ENCODE data around the gene ARSD.
"Not testable (repeated sequence)": the region's sequence is repeated elsewhere in the genome, so short reads cannot be mapped to it uniquely, and the experiment has no call there.

ARSD gene

DNA sequence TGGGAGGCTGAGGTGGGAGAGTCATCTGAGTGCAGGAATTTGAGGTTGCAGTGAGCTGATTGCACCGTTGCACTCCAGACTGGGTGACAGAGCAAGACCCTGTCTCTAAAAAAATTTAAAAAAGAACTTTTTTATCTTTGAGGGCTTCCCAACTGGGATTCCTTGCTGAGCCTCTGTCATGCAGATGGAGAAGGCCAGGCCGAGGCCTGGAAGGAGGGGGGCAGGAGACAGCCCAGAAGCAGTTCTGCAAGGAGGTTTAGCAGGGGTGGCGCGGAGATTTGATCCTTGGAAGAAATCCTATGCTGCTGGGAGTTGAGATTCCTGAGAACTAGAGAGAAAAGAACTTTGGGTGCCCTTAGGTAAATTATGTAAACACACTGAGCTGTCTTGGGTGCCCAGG lies 2.5 kb upstream of the ARSD start:
- no peak for DNase-seq

DNA sequence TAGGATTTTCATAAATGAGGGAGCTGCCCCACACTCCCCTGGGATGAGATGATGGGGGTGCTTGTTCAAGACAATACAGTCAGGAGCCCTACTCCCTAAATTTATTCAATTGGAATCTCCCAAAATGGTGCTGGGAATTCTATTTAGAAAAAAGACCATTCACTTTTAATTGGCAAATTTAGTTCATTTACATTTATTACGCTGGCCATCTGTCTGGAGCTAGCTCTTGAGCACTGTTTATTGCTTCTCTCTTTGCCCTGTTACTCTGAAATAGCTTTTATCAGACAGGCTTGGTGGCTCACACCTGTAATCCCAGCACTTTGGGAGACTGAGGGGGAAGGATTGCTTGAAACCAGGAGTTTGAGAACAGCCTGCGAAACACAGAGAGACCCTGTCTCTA lies 2.0 kb upstream of the ARSD start:
- DNase-seq: no peak

DNA sequence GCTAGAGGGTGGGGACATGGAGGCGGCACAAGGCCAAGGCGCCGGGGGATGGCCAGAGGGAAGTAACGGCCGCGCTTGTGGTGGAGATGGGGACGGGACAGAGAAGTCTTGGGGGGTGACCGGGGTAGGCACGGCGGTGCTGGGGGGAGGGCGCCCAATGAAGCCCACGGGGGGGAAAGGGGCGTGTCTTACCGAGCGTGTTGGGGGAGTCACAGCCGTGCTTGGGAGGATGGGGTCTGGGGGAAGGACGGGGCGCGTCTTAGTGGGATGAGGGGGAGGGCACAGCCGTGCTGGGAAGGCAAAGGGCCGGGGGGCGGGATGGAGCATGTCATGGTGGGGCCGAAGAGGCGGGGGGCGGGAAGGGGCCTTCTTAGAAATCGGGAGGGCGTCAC lies 952 bp downstream of the ARSD start:
- DNase-seq: no peak

DNA sequence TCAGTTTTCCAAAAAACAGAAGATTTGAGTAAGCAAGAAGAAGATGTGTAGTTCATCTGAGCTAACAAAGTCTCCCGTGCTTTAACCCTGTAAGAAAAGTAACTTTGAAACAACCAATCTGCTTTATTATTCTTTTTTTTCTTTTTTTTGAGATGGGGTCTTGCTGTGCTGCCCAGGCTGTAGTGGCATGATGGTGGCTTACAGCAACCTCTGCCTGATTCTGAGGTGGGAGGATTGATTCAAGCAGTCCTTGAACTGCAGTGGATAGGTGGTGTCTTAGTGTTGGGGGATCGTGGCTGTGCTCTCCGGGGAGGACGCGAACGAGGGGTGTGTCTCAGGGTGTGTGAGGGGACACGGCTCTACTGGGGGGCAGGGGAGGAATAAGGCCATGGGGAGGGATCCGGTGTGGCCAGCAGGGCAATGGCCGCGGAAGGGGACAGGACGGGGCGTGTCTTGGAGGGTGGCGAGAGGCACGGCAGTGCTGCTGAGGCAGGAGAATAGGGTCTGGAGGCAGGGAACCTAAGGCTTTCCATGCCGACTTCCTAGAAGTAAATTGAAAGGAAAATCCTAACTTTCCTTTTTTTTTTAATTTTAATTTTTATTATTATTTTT lies 2.4 kb downstream of the ARSD start:
- no peak for DNase-seq

DNA sequence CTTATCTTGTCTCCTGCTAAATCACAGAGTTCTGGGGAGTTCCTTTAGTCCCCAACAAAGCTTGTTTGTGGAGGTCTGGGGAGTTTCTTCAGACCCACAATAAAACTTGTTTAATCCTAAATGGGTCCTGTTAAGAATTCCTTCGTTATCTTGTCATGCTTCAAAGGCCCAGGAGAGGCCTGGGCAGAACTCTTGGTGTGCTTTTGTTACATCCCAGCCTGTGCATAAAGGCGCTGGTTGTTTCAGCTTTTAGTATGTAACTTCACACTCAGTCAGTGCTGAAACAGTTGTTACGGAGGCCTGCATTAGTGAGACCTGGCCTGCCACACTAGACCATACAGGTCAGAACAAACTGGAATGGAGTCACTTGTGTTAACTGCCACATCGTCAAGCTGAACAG lies 2.9 kb downstream of the ARSD start:
- not testable (repeated sequence) for DNase-seq

DNA sequence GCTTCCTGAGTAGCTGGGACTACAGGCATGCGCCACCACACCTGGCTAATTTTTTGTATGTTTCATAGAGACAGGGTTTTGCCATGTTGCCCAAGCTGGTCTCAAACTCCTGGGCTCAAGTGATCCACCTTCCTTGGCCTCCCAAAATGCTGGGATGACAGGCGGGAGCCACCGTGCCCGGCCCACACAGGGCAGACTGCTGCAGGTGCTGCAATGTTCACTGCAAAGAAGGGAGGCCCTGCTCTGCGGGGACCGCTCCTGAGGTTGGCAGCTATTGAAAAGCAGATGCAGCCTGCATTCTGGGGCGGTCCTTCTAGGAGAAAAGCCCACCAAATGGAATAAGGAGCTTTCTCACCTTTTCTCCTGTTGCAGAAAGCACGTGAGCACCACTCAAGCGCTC lies 5.0 kb downstream of the ARSD start:
- no peak for DNase-seq

DNA sequence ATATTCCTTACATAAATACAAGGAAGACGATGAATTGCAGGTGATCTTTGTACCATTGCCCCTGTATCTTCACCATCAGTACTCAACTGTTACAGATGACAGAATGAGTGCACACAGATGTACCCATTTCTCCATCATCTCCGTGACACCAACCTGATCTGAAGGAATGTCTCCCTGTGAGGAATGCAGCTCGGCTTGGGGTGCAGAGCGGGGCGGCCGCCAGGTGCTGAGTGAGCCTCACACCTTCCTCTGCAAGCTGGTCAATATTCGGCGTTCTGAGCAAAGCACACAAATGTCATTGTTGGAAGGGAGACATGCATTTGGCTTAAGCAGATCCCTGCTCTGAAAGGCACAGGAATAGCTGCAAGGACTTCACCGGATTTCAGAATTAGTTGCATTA lies 7.4 kb downstream of the ARSD start:
- no peak for DNase-seq

DNA sequence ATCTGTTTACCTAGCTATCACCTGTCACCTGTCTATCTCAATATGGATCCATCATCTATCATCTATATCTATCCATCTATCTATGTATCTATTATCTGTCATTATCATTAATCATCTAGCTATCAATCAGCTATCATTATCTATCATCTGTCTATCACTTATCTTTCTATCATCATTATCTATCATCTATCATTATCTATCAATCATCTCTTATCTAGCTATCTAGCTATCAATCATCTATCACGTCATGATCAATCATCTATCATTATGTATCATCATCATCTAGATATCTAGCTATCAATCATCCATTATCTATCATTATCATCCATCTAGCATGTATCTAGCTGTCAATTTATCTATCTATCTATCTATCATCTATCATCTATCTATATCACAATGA lies 7.9 kb downstream of the ARSD start:
- DNase-seq: no peak

DNA sequence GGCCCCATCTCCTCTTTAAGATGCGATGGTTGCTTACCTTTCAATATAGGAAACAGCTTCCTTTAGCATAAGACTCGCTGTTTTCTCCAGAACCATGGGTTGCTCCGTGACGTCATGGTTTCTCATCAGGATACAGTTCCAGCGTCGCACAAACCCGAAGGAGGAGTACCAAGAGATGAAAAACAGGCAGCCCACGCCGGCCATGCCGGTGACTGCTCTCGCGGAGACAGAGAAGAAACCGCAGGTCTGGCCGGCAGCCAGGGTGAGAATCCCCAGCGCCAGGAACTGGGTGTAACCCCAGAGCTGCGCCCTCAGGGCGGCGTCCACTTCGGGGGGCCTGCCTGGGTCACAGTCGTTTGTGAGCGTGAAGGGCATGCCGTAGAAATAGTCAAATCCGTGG lies 11.4 kb downstream of the ARSD start:
- DNase-seq: no peak

DNA sequence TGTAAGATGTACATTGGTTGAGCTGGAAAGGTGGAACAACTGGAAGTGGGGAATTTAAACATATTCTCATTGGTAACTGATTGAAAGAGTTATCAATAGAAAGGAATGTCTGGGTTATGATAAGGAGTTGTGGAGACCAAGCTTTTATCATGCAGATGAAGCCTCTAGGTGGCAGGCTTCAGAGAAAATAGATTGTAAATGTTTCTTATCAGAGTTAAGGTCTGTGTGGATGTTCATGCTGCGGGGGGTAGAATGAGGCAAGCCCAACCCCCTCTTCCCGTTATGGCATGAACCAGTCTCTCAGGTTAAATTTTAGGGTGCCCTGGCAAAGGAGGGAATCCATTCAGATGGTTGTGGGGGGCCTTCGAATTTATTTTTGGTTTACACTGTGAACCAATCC lies 16.0 kb downstream of the ARSD start:
- no peak for DNase-seq

DNA sequence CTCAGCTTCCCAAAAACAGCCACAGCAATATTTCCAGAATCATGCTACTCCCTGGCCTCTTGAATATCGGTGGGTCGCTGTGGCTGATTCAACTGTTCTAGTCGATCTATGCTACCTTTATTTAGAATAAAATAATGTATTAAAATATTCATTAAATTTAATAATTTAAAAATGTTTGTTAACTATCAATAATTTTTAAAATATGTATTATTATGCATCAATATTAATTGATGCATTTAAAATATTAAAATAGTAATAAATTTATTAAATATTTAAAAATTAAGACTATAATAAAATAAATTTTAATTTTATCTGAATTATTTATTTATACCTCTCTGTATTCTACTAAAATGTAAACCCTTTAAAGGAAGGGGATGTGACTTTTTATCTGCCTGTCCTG lies 19.0 kb downstream of the ARSD start:
- no peak for DNase-seq

DNA sequence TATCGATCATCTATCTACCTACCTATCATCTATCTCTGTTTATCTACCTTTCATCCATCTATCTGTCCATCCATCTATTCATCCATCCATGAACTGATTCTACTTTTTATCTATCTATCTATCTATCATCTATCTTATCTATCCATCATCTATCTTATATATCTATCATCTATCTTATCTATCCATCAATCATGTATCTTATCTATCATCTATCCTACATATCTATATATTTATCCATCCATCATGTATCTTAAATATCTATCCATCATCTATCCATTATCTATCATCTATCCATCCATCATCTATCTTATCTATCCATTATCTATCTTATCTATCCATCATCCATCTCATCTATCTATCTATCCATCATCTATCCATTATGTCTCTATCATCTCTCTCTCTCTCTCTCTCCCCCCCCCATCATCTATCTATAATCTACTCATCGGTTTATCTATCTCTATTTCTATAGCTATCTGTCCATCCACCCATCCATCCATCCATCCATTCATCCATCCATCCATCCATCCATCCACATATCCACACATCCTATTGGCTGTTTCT lies 20.9 kb downstream of the ARSD start:
- DNase-seq: no peak

DNA sequence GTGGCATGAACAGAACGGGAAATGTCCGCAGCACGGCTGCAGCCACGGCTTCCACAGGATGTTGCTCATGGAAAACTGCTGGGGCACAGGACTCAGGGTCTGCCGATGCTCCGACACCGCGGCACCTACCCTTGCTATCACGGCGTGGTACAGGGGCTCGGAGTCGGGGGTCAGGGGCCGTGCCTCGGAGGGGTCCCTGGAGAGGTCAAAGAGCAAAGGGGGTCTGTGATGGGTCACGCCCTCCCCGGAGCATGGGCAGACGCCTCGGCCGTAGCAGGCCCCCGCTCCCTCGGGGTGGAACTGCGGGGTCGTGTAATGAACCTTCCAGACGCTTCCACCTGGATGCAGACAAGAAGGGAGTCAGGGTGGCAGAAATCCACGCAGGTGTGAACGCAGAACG lies 21.8 kb downstream of the ARSD start:
- no peak for DNase-seq

DNA sequence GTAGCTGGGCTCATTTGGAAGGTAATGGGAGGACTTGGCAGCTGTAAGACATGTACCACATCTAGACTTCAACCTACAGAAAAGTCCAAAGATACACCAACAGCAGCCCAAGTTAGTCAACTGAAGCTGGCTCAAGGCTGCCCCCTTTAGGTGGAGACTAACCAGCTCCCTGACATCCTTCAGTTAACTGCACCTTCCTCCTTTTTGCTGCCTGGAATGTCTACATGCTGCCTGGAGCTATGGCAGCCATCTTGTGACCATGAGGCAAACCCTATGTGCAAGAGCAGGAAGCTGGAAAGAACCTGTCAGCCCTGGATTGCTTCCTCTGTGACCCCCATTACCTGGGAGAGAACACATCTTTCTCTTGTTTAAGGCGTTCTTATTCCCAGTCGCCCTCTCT lies 25.8 kb downstream of the ARSD start:
- DNase-seq: no peak

DNA sequence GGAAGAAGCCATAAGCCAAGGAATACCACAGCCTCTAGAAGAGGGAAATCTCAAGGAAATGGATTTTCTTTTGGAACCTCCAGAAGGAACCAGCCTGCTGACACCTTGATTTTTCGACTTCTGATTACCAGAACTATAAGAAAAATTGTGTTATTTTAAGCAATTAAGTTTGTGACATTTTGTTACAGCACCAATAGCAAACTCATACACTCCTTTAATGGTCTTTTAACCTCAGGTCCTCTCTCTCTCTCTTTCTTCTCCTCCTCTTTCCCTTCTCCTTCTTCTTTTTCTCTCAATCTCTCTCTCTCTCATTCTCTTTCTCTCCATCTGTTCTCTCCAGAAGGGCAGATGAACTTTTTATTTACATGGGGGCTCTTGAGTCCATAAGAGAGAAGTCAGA lies 26.3 kb downstream of the ARSD start:
- no peak for DNase-seq

DNA sequence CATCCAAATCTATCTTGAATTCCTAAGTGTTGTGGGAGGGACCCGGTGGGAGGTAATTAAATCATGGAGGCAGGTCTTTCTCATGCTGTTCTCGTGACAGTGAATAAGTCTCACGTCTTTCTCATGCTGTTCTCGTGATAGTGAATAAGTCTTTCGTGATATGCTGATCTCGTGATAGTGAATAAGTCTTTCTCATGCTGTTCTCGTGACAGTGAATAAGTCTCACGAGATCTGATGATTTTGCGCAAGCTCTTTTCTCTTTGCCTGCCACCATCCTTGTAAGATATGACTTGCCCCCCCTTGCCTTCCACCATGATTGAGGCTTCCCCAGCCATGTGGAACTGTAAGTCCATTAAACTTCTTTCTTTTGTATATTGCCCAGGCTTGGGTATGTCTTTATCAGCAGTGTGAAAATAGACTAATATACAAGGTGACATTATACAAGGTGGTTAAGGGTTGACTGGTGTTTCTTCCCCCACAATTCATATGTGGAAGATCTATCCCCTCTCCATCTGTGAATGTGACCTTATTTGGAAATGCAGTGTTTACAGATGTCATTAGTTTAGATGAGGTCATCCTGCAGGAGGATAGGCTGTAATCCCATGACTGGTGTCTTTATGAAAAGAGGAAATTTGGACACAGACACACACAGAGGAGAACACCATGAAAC lies 27.6 kb downstream of the ARSD start:
- DNase-seq: no peak

DNA sequence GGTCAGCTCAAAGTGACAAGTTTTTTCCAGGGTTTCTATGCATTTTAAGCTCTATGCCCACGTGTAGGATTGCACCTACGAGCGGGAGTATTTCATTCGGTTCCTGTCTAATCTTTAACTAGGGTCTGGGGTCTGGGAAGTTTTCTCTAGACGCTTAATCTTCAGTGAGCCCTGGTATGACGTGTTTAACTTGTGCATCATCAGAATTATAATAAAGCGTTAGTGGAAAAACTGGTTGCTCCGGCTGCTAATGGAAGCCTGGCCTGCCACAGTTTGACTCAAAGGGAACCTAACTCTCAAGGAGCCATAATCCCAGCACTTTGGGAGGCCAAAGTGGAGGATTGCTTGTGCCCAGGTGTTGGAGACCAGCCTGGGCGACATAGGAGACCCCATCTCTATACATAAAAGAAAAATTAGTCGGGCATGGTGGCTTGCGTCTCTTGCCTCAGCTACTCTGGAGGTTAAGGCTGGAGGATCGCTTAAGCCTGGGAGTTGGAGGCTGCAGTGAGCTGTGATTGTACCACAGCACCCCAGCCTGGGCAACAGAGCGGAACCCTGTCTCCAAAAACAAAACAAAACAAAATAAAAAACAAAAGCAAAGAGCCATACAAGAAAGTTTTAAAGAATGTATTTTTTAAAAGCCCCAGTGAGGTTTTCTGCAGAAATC lies 30.2 kb downstream of the ARSD start:
- DNase-seq: no peak

DNA sequence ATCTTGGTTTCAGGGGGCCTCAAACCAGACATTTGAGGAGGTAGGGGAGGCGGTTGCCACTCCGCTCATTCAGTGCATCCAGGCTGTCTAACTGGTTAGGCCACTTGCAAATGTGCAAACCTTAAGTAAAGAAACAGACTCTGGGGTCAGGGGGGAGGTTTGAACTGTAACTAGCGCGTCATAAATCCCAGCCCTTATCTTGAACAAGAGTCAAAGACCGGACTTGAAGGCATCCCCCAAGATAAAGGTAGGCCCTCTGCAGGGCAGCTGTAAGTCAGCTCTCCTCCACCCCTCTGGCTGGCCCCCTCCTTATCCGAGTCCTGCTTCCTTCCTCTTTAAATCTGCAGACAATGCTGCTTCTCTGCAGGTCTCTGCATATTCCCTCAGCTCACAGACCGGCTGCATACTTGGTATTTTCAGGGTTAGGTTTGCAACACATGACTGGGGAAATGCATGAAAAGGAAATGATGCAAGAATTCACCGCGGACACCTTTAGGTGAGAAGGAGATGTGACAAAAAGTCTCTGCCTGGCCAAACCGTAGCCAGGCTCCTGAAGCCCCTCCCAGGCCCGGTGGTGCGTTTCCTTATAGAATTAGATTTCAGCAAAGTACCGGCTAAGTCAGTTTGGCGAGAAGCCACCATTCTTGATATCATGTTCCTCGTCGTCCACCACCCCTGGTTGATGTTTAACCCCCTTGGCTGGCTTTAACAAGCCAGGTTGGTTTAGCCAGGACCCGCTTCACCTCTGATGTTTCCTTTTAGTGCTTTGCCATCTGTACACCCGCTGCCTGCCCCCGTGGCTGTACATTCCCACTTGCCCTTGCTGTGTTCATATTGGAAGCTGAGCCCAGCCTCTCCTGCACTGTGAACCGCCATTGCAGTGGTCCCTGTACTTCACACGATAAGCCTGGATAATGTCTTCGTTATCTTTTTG lies 31.2 kb downstream of the ARSD start:
- not testable (repeated sequence) for DNase-seq

DNA sequence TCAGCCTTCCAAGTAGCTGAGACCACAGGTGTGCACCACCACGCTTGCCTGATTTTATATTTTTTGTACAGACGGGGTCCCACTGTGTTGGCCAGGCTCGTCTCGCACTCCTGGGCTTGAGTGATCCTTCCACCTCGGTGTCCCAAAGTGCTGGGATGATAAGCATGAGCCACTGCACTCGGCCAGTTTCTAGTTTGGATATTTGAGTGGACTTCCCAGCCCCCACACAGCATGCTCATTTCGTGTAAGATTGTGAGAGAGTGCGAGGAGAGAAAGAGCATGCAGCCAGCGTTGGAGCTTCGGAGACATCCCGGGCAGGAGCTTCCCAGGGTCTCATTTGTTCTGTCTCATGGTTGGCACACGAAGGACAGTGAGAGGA lies 31.8 kb downstream of the ARSD start:
- DNase-seq: no peak

DNA sequence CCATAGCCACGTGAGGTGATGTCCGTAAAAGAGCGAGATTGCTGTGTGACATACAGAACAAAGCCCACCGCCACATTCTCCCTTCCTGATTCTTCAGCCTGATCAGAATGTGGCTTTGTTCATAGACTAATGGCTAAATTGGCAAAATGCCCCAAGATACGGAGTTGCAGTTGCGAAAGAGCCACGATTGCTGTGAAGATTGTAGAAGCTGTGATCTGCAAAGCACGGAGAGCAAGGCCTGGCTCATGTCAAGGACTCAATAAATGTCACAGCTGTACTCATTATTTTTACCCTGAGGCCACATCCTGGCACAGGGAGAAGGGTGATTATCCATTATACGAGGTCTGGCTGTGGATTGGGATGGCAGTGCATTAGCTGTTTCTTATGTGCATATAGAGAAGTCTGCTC lies 34.2 kb downstream of the ARSD start:
- no peak for DNase-seq

DNA sequence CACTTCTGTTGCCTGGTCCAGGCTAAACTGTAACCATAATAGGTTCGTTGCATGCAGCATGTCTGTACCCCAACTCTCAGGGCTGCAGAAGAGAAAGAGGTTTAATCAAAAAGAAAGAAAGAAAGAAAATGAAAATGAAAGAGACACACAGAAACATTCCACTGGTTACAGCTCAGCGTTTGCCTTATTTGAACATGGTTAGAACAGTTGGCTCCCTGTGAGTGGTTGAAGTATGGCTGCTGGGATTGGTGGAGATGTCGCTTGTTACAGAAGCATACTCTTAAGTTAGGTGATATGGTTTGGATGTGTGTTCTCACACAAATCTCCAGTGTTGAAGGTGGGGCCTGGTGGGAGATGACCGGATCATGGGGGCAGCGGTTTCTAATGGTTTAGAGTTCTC lies 36.3 kb downstream of the ARSD start:
- DNase-seq: no peak

DNA sequence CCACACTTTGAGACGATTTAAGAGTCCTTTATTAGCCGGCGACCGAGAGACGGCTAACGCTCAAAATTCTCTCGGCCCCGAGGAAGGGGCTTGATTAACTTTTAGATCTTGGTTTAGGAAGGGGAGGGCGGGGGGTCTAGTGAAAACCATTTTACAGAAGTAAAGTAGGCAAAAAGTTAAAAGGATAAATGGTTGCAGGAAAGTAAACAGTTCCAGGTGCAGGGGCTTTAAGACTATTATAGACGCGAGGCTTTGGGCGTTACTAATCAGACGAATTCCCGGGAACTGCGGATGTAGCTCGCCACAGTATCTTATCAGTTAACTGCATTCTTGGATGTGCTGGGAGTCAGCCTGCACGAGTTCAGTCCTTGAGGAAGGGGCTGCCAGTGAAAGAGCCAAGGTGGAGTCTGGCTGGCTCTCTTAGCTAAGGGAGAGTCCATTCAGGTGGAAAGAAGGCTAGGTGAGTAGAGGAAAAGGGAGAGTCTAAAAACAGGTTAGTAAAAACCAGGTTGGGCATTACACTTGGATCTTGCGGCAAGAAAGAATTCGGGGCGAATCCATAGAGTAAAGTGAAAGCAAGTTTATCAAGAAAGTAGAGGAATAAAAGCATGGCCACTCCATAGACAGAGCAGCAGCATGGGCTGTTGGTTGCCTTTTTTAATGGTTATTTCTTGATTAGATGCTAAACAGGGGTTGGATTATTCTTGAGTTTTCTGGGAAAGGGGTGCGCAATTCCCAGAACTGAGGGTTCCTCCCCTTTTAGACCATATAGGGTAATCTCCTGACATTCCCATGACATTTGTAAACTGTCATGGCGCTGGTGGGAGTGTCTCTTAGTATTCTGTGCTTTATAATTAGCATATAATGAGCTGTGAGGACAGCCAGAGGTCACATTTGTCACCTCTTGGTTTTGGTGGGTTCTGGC lies 38.3 kb downstream of the ARSD start:
- DNase-seq: not testable (repeated sequence)
